Endothelial cell (in vitro differentiated cells): ENCODE data around the gene CLECL1. TPM values are rescaled to one million over a fixed set of nuclear protein-coding genes. Genes with fewer than 3 reads are reported as not detected.
"Not testable (repeated sequence)": the region's sequence is repeated elsewhere in the genome, so short reads cannot be mapped to it uniquely, and the experiment has no call there.

ENCODE experiments used
- DNase-seq: peaks from one replicate; pipeline ENCODE4 v3.0.0; 2021; ENCODE audit warnings: low spot score
- H3K27ac Mint-ChIP-seq: one replicate; pipeline ENCODE4 v1.8.0; 2021; ENCODE audit warnings: mixed read lengths, inconsistent platforms; ENCODE audit not compliant: unreplicated experiment
- H3K27me3 Mint-ChIP-seq: one replicate; pipeline ENCODE4 v1.8.0; 2021; ENCODE audit warnings: mild to moderate bottlenecking, moderate library complexity, mixed read lengths, inconsistent platforms; ENCODE audit not compliant: unreplicated experiment
- H3K36me3 Mint-ChIP-seq: one replicate; pipeline ENCODE4 v1.8.0; 2021; ENCODE audit warnings: mild to moderate bottlenecking, low read depth, mixed read lengths, inconsistent platforms; ENCODE audit not compliant: unreplicated experiment
- H3K4me1 Mint-ChIP-seq: one replicate; pipeline ENCODE4 v1.8.0; 2021; ENCODE audit warnings: mild to moderate bottlenecking, mixed read lengths, inconsistent platforms; ENCODE audit not compliant: unreplicated experiment
- H3K4me3 Mint-ChIP-seq: one replicate; pipeline ENCODE4 v1.8.0; 2021; ENCODE audit warnings: mild to moderate bottlenecking, mixed read lengths, inconsistent platforms; ENCODE audit not compliant: unreplicated experiment
- H3K9me3 Mint-ChIP-seq: one replicate; pipeline ENCODE4 v1.8.0; 2021; ENCODE audit warnings: mixed read lengths, inconsistent platforms; ENCODE audit not compliant: unreplicated experiment
- total RNA-seq: library from RNA; stranded (reverse); fragmentation: NEBNext Ultra II Directional; extraction: Animal tissue kit (Norgen Biotek cat#: 25700); gene quantifications from one replicate; pipeline ENCODE4 v1.2.1, GENCODE V29; 2021; ENCODE audit not compliant: unreplicated experiment
- TF ChIP-seq, protein P1 (sequence below): fragments of 200-600 bp; sonication (generic); IDR thresholded peaks from one replicate; pipeline ENCODE4 v1.5.0; 2021; ENCODE audit warnings: antibody characterized with exemption; ENCODE audit not compliant: unreplicated experiment

The CLECL1 gene
- total RNA-seq, 1 donor from 2014 or later = not detected

GRCh38 chr12:9707356-9707755 is 25.5 kb downstream of the CLECL1 start:
- H3K27ac Mint-ChIP-seq = no peak overlapping the region
- no peaks in the 10 kb centered on the region for H3K9me3 Mint-ChIP-seq
- no peaks in the 10 kb centered on the region for H3K36me3 Mint-ChIP-seq
- H3K27me3 Mint-ChIP-seq = peaks cover 2% of the 10 kb centered on the region
- TF ChIP-seq, protein P1, sequence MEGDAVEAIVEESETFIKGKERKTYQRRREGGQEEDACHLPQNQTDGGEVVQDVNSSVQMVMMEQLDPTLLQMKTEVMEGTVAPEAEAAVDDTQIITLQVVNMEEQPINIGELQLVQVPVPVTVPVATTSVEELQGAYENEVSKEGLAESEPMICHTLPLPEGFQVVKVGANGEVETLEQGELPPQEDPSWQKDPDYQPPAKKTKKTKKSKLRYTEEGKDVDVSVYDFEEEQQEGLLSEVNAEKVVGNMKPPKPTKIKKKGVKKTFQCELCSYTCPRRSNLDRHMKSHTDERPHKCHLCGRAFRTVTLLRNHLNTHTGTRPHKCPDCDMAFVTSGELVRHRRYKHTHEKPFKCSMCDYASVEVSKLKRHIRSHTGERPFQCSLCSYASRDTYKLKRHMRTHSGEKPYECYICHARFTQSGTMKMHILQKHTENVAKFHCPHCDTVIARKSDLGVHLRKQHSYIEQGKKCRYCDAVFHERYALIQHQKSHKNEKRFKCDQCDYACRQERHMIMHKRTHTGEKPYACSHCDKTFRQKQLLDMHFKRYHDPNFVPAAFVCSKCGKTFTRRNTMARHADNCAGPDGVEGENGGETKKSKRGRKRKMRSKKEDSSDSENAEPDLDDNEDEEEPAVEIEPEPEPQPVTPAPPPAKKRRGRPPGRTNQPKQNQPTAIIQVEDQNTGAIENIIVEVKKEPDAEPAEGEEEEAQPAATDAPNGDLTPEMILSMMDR = no peak
- no peak overlapping the region for H3K4me3 Mint-ChIP-seq
- DNase-seq = no peak
- H3K4me1 Mint-ChIP-seq = peaks cover 10% of the 10 kb centered on the region

DNA sequence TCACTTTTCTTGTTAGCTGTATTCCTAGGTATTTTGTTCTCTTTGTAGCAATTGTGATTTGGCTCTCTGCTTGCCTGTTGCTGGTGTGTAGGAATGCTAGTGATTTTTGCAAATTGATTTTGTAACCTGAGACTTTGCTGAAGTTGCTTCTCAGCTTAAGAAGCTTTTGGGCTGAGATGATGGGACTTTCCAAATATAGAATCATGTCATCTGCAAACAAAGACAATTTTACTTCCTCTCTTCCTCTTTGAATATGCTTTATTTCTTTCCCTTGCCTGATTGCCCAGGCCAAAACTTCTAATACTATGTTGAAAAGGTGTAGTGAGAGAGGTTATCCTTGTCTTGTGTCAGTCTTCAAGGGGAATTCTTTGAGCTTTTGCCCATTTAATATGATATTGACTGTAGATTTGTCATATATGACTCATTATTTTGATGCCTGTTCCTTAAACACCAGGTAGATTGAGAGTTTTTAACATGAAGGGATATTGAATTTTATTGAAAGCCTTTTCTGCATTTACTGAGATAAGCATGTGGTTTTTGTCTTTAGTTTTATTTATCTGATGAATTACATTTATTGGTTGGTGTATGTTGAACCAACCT is 26.7 kb downstream of the CLECL1 start:
- Mint-ChIP-seq H3K27ac (no peak overlapping the region), H3K9me3 (no peaks in the 10 kb centered on the region), H3K36me3 (no peaks in the 10 kb centered on the region), H3K4me3 (no peak overlapping the region), H3K27me3 (peaks cover 2% of the 10 kb centered on the region), H3K4me1 (peaks cover 12% of the 10 kb centered on the region)
- TF ChIP-seq, protein P1 = no peak
- no peak for DNase-seq

DNA sequence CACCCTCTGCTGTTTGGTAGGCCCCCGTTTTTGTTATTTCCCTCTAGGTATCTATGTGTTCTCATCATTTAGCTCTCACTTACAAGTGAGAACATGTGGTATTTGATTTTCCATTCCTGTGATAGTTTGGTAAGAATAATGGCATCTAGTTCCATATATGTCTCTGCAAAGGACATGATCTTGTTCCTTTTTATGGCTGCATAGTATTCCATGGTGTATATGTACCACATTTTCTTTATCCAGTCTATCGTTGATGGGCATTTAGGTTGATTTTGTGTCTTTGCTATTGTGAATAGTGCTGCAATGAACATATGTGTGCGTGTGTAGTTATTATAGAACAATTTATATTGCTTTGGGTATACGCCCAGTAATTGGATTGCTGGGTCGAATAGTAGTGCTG is 28.3 kb downstream of the CLECL1 start:
- H3K4me3 Mint-ChIP-seq, H3K27me3 Mint-ChIP-seq, H3K36me3 Mint-ChIP-seq, DNase-seq, H3K27ac Mint-ChIP-seq, H3K9me3 Mint-ChIP-seq: not testable (repeated sequence)
- peaks cover 27% of the 10 kb centered on the region for H3K4me1 Mint-ChIP-seq

GRCh38 chr12:9702255-9702654 is 30.6 kb downstream of the CLECL1 start:
- H3K27me3 Mint-ChIP-seq = peaks cover 4% of the 10 kb centered on the region
- TF ChIP-seq, protein P1 = no peak
- no peaks in the 10 kb centered on the region for H3K9me3 Mint-ChIP-seq
- peaks cover 11% of the 10 kb centered on the region for H3K36me3 Mint-ChIP-seq
- no peak for DNase-seq
- H3K4me1 Mint-ChIP-seq = peaks cover 39% of the 10 kb centered on the region
- no peak overlapping the region for H3K4me3 Mint-ChIP-seq
- H3K27ac Mint-ChIP-seq = no peak overlapping the region

DNA sequence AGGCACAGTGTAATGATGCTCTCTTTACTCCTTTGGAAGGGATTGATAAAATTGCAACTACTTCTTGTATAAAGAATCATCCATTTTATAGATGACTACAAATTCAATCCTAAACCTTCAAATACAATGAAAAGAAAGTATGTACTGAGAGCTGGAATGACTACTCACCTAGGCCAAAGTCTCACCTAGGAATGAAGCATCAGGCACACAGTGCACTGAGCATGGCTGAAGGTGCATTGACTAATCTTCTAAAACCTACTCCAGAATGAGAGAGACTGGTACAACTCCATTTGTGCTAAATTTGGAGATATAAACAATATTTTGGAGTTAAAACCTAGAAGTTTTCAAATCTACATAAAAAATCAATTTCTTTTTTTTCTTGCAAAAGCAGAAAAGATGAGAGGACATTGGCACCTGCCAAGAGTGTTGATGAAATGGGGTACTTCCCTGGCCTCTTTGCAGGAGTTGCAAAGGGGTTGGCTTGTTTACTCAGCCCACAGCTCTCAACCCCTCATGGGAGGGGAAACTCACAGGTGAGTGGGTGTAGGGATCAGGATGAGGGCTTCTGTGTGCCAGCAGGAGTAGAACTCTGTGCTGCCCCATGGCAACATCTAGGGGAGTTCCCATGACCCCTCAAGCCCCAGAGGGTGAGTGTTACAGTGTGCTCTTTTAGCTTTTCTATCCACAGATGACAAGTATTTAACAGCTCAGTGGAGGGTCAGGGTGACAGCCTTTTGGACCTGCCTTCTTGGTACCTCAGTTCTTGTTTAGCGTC is 31.3 kb downstream of the CLECL1 start:
- Mint-ChIP-seq H3K9me3 (no peaks in the 10 kb centered on the region), H3K4me1 (peaks cover 39% of the 10 kb centered on the region), H3K36me3 (peaks cover 18% of the 10 kb centered on the region), H3K4me3 (no peak overlapping the region), H3K27ac (no peak overlapping the region), H3K27me3 (peaks cover 4% of the 10 kb centered on the region)
- TF ChIP-seq, protein P1 = no peak
- DNase-seq = no peak
